T-cell (primary cell): ENCODE measurements around the gene B3GNT9. TPM values are rescaled to one million over a fixed set of nuclear protein-coding genes. Genes with fewer than 3 reads are reported as not detected.

Experiments used
- ATAC-seq, 4 experiments: fragments of 200-7000 bp in 3 of 4; fragments of 150-1000 bp in 1 of 4; cut with Tn5 transposase; replicated peaks in 1 of 4; 1 replicate in 3 of 4; 2 replicates in 1 of 4; pipeline ENCODE4 v1.10.0; 2021; ENCODE audit warnings: moderate library complexity in 3 of 4, mild to moderate bottlenecking in 2 of 4, moderate number of reproducible peaks in 1 of 4
- CTCF ChIA-PET, 2 donors: fragments of 300-600 bp; sonication (Branson Sonifier 250); formaldehyde crosslinking; loops; one replicate each; lab custom pipeline; 2022; ENCODE audit warnings: antibody characterized with exemption in 2 of 2; lab: Charles Lee
- POLR2A ChIA-PET, 2 donors: fragments of 300-600 bp; sonication (Branson Sonifier 250); formaldehyde crosslinking; loops; one replicate each; lab custom pipeline; 2022; ENCODE audit warnings: antibody characterized with exemption in 2 of 2; lab: Charles Lee
- DNase-seq, 35 experiments: peaks; one replicate each; pipeline versions ENCODE4 v3.0.0 to v3.0.0-alpha.2; 2013 to 2023
- H3K27ac ChIP-seq: one replicate; pipeline ENCODE4 v1.5.1; 2013; ENCODE audit warnings: low read length
- H3K27me3 ChIP-seq, 2 experiments: replicated peaks in 1 of 2; 1 replicate in 1 of 2; 2 replicates in 1 of 2; pipeline versions ENCODE4 v1.6.1 to v1.7.0; 2013; ENCODE audit warnings: low read length in 1 of 2, mixed read lengths in 1 of 2; ENCODE audit not compliant: control insufficient read depth in 2 of 2, insufficient read depth in 2 of 2; ENCODE audit errors: extremely low read depth in 1 of 2
- H3K36me3 ChIP-seq, 2 donors: 1 replicate in 1 of 2; 2 replicates in 1 of 2; pipeline versions ENCODE4 v1.6.1 to v1.7.0; 2013; ENCODE audit warnings: low read length in 1 of 2; ENCODE audit not compliant: control insufficient read depth in 2 of 2, insufficient read depth in 1 of 2; ENCODE audit errors: extremely low read depth in 1 of 2
- H3K4me1 ChIP-seq, 2 experiments: 1 replicate in 1 of 2; 2 replicates in 1 of 2; pipeline versions ENCODE4 v1.6.1 to v1.7.0; 2013; ENCODE audit warnings: low read length in 2 of 2, mixed read lengths in 1 of 2; ENCODE audit not compliant: insufficient read depth in 2 of 2, control insufficient read depth in 1 of 2; ENCODE audit errors: extremely low read depth in 1 of 2
- H3K4me3 ChIP-seq, 2 donors: 1 replicate in 1 of 2; 2 replicates in 1 of 2; pipeline versions ENCODE4 v1.5.1 to v1.7.0; 2013; ENCODE audit warnings: mild to moderate bottlenecking in 2 of 2, low read length in 1 of 2, moderate library complexity in 1 of 2; ENCODE audit not compliant: control insufficient read depth in 1 of 2; ENCODE audit errors: extremely low read depth in 1 of 2
- H3K9me3 ChIP-seq: 2 replicates; pipeline ENCODE4 v1.7.0; 2013
- H3K27ac Mint-ChIP-seq, 2 donors: one replicate each; pipeline ENCODE4 v1.8.0; 2020 to 2021; ENCODE audit warnings: mild to moderate bottlenecking in 2 of 2, mixed read lengths in 2 of 2
- H3K27me3 Mint-ChIP-seq, 2 donors: one replicate each; pipeline ENCODE4 v1.8.0; 2021 to 2022; ENCODE audit warnings: mixed read lengths in 2 of 2
- H3K36me3 Mint-ChIP-seq: one replicate; pipeline ENCODE4 v1.8.0; 2021; ENCODE audit warnings: mixed read lengths
- H3K4me1 Mint-ChIP-seq, 3 donors: one replicate each; pipeline ENCODE4 v1.8.0; 2020 to 2022; ENCODE audit warnings: mixed read lengths in 3 of 3, mild to moderate bottlenecking in 1 of 3
- H3K4me3 Mint-ChIP-seq, 3 donors: one replicate each; pipeline ENCODE4 v1.8.0; 2020 to 2022; ENCODE audit warnings: mild to moderate bottlenecking in 3 of 3, mixed read lengths in 3 of 3, moderate library complexity in 3 of 3
- H3K9me3 Mint-ChIP-seq, 3 donors: one replicate each; pipeline ENCODE4 v1.8.0; 2020 to 2022; ENCODE audit warnings: mixed read lengths in 3 of 3
- WGBS: methylation state at CpG from one replicate; pipeline ENCODE4 v1.1.5; 2013; ENCODE audit warnings: missing lambda C conversion rate; ENCODE audit not compliant: insufficient coverage; 5-methylcytosine and 5-hydroxymethylcytosine counted together
- total RNA-seq, 35 experiments: library from RNA in 6 of 35; stranded (reverse) in 6 of 35; fragments of 120-200 nt in 1 of 35; gene quantifications; one replicate each; pipeline versions ENCODE4 v1.2.1 to v1.2.4 and lab custom pipeline; 2013 to 2026

B3GNT9 gene
- total RNA-seq, 5 donors from 2014 or later (not counting 1 experiment from before 2014, with no cell fraction given) = 3.0 to 9.5 (median 4.9) TPM

DNA sequence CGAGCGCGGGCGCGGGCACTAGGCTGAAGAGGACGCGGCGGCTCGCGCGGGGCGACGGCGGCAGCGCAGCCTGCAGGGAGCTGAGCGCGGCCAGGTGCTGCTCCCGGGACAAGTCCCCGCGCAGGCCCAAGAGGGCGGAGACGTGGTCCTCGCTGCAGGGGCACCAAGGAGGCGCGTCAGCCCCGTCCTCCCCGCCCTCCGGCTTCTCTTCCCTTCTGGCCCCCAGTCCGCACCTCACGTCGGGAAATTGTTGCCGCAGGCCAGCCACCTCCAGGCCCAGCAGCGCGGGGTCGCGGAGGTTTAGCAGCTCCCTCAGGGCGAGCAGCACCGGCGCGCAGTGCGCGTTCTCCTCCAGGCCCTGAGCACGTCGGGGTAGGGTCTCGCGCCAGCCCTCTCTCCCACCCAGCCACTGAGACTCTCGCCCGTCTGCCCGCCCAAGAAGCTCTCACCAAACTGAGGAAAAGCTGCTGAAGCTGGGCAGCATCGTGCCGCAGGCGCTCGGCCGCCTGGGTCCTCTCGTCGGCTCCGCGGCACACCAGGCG, 33.7 kb upstream of the B3GNT9 start:
- Histone ChIP-seq H3K27ac (no peak overlapping the region), H3K36me3 (no peaks in the 10 kb centered on the region), H3K4me1 (peaks cover 4 to 22% of the 10 kb centered on the region in 2 experiments), H3K9me3 (no peaks in the 10 kb centered on the region), H3K27me3 (peaks cover 0 to 37% of the 10 kb centered on the region in 2 experiments), H3K4me3 (peak overlapping the region; percentile 76 to 80)
- Mint-ChIP-seq H3K9me3 (no peaks in the 10 kb centered on the region), H3K27me3 (peaks cover 0 to 6% of the 10 kb centered on the region in 2 donors), H3K27ac (no peak overlapping the region), H3K36me3 (no peaks in the 10 kb centered on the region), H3K4me1 (peaks cover 11 to 15% (median 14%) of the 10 kb centered on the region in 3 donors), H3K4me3 (peak overlapping the region in 1 of 3 donors; percentile 82)
- DNase-seq (peak in 2 of 35 experiments; percentile 30 to 32), ATAC-seq (peak; percentile 1 to 23 (median 10))
- WGBS = 9% methylated on average over 59 of the region's 59 CpGs
- POLR2A ChIA-PET = no interaction called here
- CTCF ChIA-PET = interaction anchor here (0.6 to 1.6 kb wide), 4 partner anchors 9 to 167 kb away, joined by 4 to 10 read pairs (median 6); partner anchors contain the start of genes FBXL8 (in 1 of the 2) and TRADD (in 1 of the 2)

DNA sequence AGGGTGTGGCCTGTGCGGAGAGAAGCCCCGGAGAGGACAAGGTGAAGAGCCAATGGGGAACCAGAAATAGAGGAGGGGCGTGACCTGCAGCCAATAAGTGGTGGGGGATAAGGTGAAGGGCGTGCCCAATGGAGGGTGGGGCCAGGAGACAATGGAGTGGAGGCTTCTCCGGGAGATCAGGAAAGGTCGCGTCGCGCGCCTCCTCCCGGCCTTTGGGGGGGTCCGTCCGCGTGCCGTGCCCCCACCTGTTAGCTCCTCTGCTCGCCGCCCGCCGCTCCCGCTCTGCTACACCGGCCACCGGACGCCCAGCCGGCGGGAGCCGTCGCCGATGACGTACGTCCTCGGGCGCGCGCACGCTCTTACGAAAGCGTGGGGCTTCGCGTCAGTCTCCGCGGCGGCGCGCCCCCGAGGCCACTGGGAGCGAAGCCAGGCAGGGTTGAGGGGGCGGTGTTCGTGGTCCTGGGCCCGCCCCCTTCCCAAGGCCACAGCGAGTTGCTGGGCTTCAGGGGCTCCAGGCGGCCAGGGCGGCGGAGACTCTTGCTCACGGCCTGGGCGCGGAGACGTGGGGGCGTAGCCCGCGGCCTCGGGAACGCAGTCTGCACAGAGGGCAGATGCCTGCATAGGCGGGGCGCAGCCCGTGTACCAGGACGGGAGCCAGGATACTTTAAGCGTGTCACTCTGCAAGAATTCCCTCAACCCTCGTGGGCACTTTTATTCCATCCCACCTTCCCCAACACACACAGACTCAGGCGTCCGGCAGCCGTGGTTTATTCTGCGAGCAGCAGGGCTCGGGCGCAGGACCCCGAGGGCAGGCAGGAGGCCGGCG, 33.0 kb upstream of the B3GNT9 start, which contains the start of gene MATCAP1:
Gene MATCAP1 (minus strand): TSS at position 337 of the 826 bp plus-strand sequence. CDS start 3,353 bp downstream, outside the sequence.
- ChIA-PET POLR2A (no interaction called here), CTCF (interaction anchor here (1.3 to 1.6 kb wide), 2 partner anchors 166 to 172 kb away, joined by 3 to 10 read pairs; no protein-coding TSS in a partner anchor)
- Mint-ChIP-seq H3K27ac (no peak within 1 kb of the TSS), H3K4me1 (peaks cover 13 to 17% (median 16%) of the 10 kb centered on the region in 3 donors), H3K9me3 (no peaks in the 10 kb centered on the region), H3K4me3 (peak within 1 kb of the TSS in 1 of 3 donors; percentile 82), H3K27me3 (peaks cover 2 to 8% of the 10 kb centered on the region in 2 donors), H3K36me3 (no peaks in the 10 kb centered on the region)
- H3K9me3 ChIP-seq = no peaks in the 10 kb centered on the region
- ATAC-seq = peak; percentile 92 to 95 (median 92)
- peak within 1 kb of the TSS; percentile 76 to 80 for H3K4me3 ChIP-seq
- DNase-seq = peak; percentile 83 to 97 (median 94)
- peaks cover 4 to 26% of the 10 kb centered on the region in 2 experiments for H3K4me1 ChIP-seq
- under 1% methylated on average over 75 of the region's 77 CpGs for WGBS
- peak within 1 kb of the TSS; percentile 84 for H3K27ac ChIP-seq
- peaks cover 0 to 43% of the 10 kb centered on the region in 2 experiments for H3K27me3 ChIP-seq
- no peaks in the 10 kb centered on the region for H3K36me3 ChIP-seq

DNA sequence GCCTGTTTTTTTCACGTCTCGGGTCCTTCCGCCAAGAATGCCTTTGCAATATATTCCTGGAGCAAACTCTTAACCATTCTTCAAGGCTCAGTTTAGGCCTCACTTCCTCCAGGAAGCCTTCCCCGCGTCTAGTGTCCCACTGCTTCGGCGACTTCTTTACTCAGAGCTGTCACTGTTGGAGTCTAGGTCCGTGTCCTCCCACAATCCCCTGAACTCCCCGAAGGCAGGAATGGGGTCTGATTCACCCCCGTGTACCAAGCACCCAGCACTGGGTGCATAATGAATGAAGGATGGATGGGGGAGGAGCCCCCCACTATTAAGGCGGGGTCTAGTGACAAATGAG, 32.5 kb upstream of the B3GNT9 start:
- ATAC-seq = no peak
- 8% methylated on average over 8 of the region's 11 CpGs for WGBS
- Histone ChIP-seq H3K36me3 (no peaks in the 10 kb centered on the region), H3K9me3 (no peaks in the 10 kb centered on the region), H3K4me1 (peaks cover 4 to 32% of the 10 kb centered on the region in 2 experiments), H3K4me3 (peak overlapping the region; percentile 76 to 80), H3K27me3 (peaks cover 0 to 42% of the 10 kb centered on the region in 2 experiments), H3K27ac (peak overlapping the region; percentile 84)
- DNase-seq = no peak
- no peaks in the 10 kb centered on the region for H3K9me3 Mint-ChIP-seq
- POLR2A ChIA-PET = interaction anchor here in 1 of 2 donors (0.6 kb wide), 1 partner anchor 239 kb away, joined by 3 read pairs; no protein-coding TSS in a partner anchor
- peaks cover 16 to 21% (median 17%) of the 10 kb centered on the region in 3 donors for H3K4me1 Mint-ChIP-seq
- H3K36me3 Mint-ChIP-seq = no peaks in the 10 kb centered on the region
- CTCF ChIA-PET = interaction anchor here (1.3 to 2.1 kb wide), 2 partner anchors 24 to 172 kb away, joined by 3 to 4 read pairs; partner anchors contain the start of genes FBXL8 (in 1 of the 2) and TRADD (in 1 of the 2)
- peaks cover 4 to 10% of the 10 kb centered on the region in 2 donors for H3K27me3 Mint-ChIP-seq
- no peak overlapping the region for H3K4me3 Mint-ChIP-seq
- no peak overlapping the region for H3K27ac Mint-ChIP-seq

DNA sequence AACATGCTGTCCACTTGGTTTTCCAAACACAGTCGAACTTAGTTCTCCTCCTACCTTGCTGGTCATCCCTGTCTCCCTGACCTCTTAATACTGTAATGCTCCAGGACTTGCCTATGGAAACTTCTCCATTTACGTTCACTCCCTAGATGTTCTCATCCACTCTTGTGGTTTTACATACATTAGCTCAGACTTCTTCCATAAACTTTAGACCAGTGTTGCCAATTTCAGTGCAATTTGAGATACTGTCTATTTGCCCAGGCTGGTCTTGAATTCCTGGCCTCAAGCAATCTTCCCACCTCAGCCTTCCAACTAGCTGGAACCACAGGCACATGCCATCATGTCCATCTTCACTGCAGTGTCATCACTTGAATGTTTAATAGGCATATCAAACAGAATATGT, 31.5 kb upstream of the B3GNT9 start:
- Histone ChIP-seq H3K27ac (no peak overlapping the region), H3K36me3 (no peaks in the 10 kb centered on the region), H3K4me1 (peaks cover 4 to 42% of the 10 kb centered on the region in 2 experiments), H3K9me3 (no peaks in the 10 kb centered on the region), H3K4me3 (no peak overlapping the region), H3K27me3 (peaks cover 3 to 43% of the 10 kb centered on the region in 2 experiments)
- H3K36me3 Mint-ChIP-seq = no peaks in the 10 kb centered on the region
- no peak overlapping the region for H3K27ac Mint-ChIP-seq
- ATAC-seq = no peak
- no peaks in the 10 kb centered on the region for H3K9me3 Mint-ChIP-seq
- DNase-seq = no peak
- H3K4me1 Mint-ChIP-seq = peaks cover 21 to 30% (median 22%) of the 10 kb centered on the region in 3 donors
- CTCF ChIA-PET = interaction anchor here (0.7 to 2.1 kb wide), 2 partner anchors 23 to 29 kb away, joined by 4 to 8 read pairs; partner anchors contain the start of genes FBXL8 (in 1 of the 2) and TRADD (in 1 of the 2)
- 100% methylated on average over 2 of the region's 2 CpGs for WGBS
- H3K27me3 Mint-ChIP-seq = peaks cover 9 to 13% of the 10 kb centered on the region in 2 donors
- POLR2A ChIA-PET = interaction anchor here in 1 of 2 donors (1.0 kb wide), 1 partner anchor 230 kb away, joined by 10 read pairs; no protein-coding TSS in a partner anchor
- H3K4me3 Mint-ChIP-seq = no peak overlapping the region

DNA sequence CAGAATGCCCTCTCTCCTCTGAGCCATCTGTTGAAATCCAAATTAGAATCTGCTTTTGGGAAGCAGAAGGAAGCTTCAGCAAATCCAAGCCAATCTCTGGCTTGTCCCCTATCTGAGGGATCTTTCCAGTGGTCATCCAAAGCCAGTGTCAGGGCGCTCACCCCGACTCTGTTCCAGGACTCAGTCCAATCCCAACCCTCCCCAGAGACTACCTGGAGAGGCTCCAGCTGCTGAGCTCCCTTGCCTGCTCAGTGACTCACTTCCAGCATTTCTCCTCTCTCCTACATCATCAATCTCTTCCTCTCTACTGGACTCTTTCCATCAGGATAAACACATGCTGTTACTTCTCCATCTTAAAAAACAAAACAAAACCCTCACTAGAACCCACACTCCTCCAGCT, 30.5 kb upstream of the B3GNT9 start:
- no peaks in the 10 kb centered on the region for H3K9me3 ChIP-seq
- no peak overlapping the region for H3K4me3 ChIP-seq
- Mint-ChIP-seq H3K4me3 (no peak overlapping the region), H3K9me3 (no peaks in the 10 kb centered on the region), H3K36me3 (no peaks in the 10 kb centered on the region), H3K4me1 (peaks cover 22 to 34% (median 23%) of the 10 kb centered on the region in 3 donors), H3K27me3 (peaks cover 14 to 21% of the 10 kb centered on the region in 2 donors), H3K27ac (no peak overlapping the region)
- H3K27ac ChIP-seq = no peak overlapping the region
- H3K4me1 ChIP-seq = peaks cover 4 to 42% of the 10 kb centered on the region in 2 experiments
- peaks cover 6 to 41% of the 10 kb centered on the region in 2 experiments for H3K27me3 ChIP-seq
- DNase-seq (no peak), ATAC-seq (no peak)
- ChIA-PET POLR2A (interaction anchor here in 1 of 2 donors (1.0 kb wide), 1 partner anchor 229 kb away, joined by 10 read pairs; no protein-coding TSS in a partner anchor), CTCF (interaction anchor here (0.7 to 2.1 kb wide), 2 partner anchors 22 to 28 kb away, joined by 4 to 8 read pairs; partner anchors contain the start of genes FBXL8 (in 1 of the 2) and TRADD (in 1 of the 2))
- WGBS = 94% methylated on average over 2 of the region's 2 CpGs
- H3K36me3 ChIP-seq = no peaks in the 10 kb centered on the region
